ENCODE measurements around the gene SHANK1. TPM values are rescaled to one million over a fixed set of nuclear protein-coding genes. Genes with fewer than 3 reads are reported as not detected.
"Not testable (repeated sequence)": the region's sequence is repeated elsewhere in the genome, so short reads cannot be mapped to it uniquely, and the experiment has no call there.

The SHANK1 gene
- total RNA-seq, 1 experiment from 2014 or later = 0.47 TPM

DNA sequence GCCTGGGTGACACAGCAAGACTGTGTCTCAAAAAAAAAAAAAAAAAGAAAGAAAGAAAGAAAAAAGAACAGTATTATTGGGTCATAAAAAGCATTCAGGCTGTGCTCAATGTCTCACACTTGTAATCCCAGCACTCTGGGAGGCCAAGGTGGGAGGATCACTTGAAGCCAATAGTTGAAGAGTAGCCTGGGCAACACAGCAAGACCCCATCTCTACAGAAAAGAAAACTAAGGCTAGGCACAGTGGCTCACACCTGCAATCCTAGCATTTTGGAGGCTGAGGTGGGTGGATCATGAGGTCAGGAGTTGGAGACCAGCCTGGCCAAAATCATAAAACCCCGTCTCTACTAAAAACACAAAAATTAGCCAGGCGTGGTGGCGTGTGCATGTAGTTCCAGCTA is 38.0 kb upstream of the SHANK1 start:
- H4K20me1 ChIP-seq (ENCODE audit: low read length); H2AFZ ChIP-seq (ENCODE audit: low read length); H3K4me1 ChIP-seq (ENCODE audit: insufficient read depth, low read length); H3K27ac ChIP-seq (ENCODE audit: low read length); H3K9me3 ChIP-seq (ENCODE audit: low read length); H3K9me2 ChIP-seq (replicated peaks; ENCODE audit: low read length); DNase-seq; H3F3A ChIP-seq (ENCODE audit: low read length, unreplicated experiment); POLR2A ChIA-PET (ENCODE audit: unreplicated experiment); H3K4me2 ChIP-seq (ENCODE audit: low read length); intact Hi-C loops (cut with micrococcal nuclease); H3K4me3 ChIP-seq (ENCODE audit: low read length); H3K79me2 ChIP-seq (ENCODE audit: low read length); CTCF ChIA-PET; H3K9ac ChIP-seq (ENCODE audit: low read length); H3K36me3 ChIP-seq (ENCODE audit: low read depth, low read length); ATAC-seq; BruUV-seq (replicated peaks): not testable (repeated sequence)
- H3K27me3 ChIP-seq (ENCODE audit: low read length) = peaks cover 25% of the 10 kb centered on the region

GRCh38 chr19:50756244-50756643 is 36.6 kb upstream of the SHANK1 start:
- H3K4me2 ChIP-seq (ENCODE audit: low read length); CTCF ChIA-PET; H3F3A ChIP-seq (ENCODE audit: low read length, unreplicated experiment); intact Hi-C loops (cut with micrococcal nuclease); H3K27ac ChIP-seq (ENCODE audit: low read length); ATAC-seq; POLR2A ChIA-PET (ENCODE audit: unreplicated experiment); BruUV-seq (replicated peaks); H3K4me1 ChIP-seq (ENCODE audit: insufficient read depth, low read length); H3K79me2 ChIP-seq (ENCODE audit: low read length); H3K9ac ChIP-seq (ENCODE audit: low read length); H4K20me1 ChIP-seq (ENCODE audit: low read length); DNase-seq; H3K4me3 ChIP-seq (ENCODE audit: low read length); H3K36me3 ChIP-seq (ENCODE audit: low read depth, low read length); H3K9me2 ChIP-seq (replicated peaks; ENCODE audit: low read length); H2AFZ ChIP-seq (ENCODE audit: low read length); H3K9me3 ChIP-seq (ENCODE audit: low read length): not testable (repeated sequence)
- H3K27me3 ChIP-seq (ENCODE audit: low read length) = peaks cover 34% of the 10 kb centered on the region

DNA sequence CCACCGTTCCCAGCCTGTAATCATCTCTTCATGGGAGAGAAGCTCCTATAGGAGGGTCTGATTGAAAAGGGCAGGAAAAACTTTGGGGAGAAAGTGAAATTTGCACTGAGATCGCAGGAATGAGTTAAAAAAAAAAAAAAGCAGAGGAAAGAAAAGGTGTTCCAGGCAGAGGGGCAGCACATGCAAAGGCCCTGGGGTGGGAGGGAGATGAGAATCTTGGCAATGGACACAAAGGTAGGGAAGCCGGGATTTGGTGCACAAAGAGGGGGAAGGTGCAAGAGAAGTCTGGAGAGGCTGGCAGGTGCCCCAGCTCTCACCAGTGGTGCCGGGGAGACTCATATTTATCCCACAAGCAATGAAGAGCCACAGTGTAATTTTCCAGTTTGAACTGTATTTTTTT is 34.3 kb upstream of the SHANK1 start:
- ChIA-PET CTCF (no interaction called here), POLR2A (ENCODE audit: unreplicated experiment) (no interaction called here)
- no peaks in the 10 kb centered on the region for H3K79me2 ChIP-seq (ENCODE audit: low read length)
- no peak overlapping the region for H2AFZ ChIP-seq (ENCODE audit: low read length)
- TF ChIP-seq EZH2phosphoT487 (IDR thresholded peaks at IDR 0.05; ENCODE audit: borderline replicate concordance, low read length) (no peak), CTCF (conservative IDR thresholded peaks at IDR 0.05; ENCODE audit: low read depth, low read length) (no peak), EZH2 (IDR thresholded peaks at IDR 0.05; ENCODE audit: low read length, unreplicated experiment) (no peak)
- H3K36me3 ChIP-seq (ENCODE audit: low read depth, low read length) = no peaks in the 10 kb centered on the region
- peaks cover 38% of the 10 kb centered on the region for H3K27me3 ChIP-seq (ENCODE audit: low read length)
- intact Hi-C loops (cut with micrococcal nuclease) = no loop called here
- ATAC-seq (no peak), DNase-seq (no peak)
- BruUV-seq (replicated peaks) = no TSS peak
- no peaks in the 10 kb centered on the region for H3K9me2 ChIP-seq (replicated peaks; ENCODE audit: low read length)
- H3K27ac ChIP-seq (ENCODE audit: low read length) = no peak overlapping the region
- no peaks in the 10 kb centered on the region for H4K20me1 ChIP-seq (ENCODE audit: low read length)
- H3K4me3 ChIP-seq (ENCODE audit: low read length) = no peak overlapping the region
- H3F3A ChIP-seq (ENCODE audit: low read length, unreplicated experiment) = no peaks in the 10 kb centered on the region
- no peaks in the 10 kb centered on the region for H3K9me3 ChIP-seq (ENCODE audit: low read length)
- H3K4me1 ChIP-seq (ENCODE audit: insufficient read depth, low read length) = no peaks in the 10 kb centered on the region
- H3K4me2 ChIP-seq (ENCODE audit: low read length) = no peak overlapping the region
- H3K9ac ChIP-seq (ENCODE audit: low read length) = no peak overlapping the region

GRCh38 chr19:50750010-50750409 is 30.4 kb upstream of the SHANK1 start:
- DNase-seq (no peak), ATAC-seq (no peak)
- Histone ChIP-seq H3K36me3 (ENCODE audit: low read depth, low read length) (no peaks in the 10 kb centered on the region), H3K4me2 (ENCODE audit: low read length) (no peak overlapping the region), H3K4me3 (ENCODE audit: low read length) (no peak overlapping the region), H3K9me3 (ENCODE audit: low read length) (no peaks in the 10 kb centered on the region), H4K20me1 (ENCODE audit: low read length) (no peaks in the 10 kb centered on the region), H3K9ac (ENCODE audit: low read length) (no peak overlapping the region), H3K27me3 (ENCODE audit: low read length) (peaks cover 33% of the 10 kb centered on the region), H2AFZ (ENCODE audit: low read length) (no peak overlapping the region), H3K9me2 (replicated peaks; ENCODE audit: low read length) (no peaks in the 10 kb centered on the region), H3K79me2 (ENCODE audit: low read length) (no peaks in the 10 kb centered on the region), H3F3A (ENCODE audit: low read length, unreplicated experiment) (no peaks in the 10 kb centered on the region), H3K27ac (ENCODE audit: low read length) (no peak overlapping the region), H3K4me1 (ENCODE audit: insufficient read depth, low read length) (no peaks in the 10 kb centered on the region)
- intact Hi-C loops (cut with micrococcal nuclease) = no loop called here
- ChIA-PET POLR2A (ENCODE audit: unreplicated experiment) (no interaction called here), CTCF (no interaction called here)
- no TSS peak for BruUV-seq (replicated peaks)
- TF ChIP-seq EZH2phosphoT487 (IDR thresholded peaks at IDR 0.05; ENCODE audit: borderline replicate concordance, low read length) (no peak), CTCF (conservative IDR thresholded peaks at IDR 0.05; ENCODE audit: low read depth, low read length) (no peak), EZH2 (IDR thresholded peaks at IDR 0.05; ENCODE audit: low read length, unreplicated experiment) (no peak)
